Mucosa of rectum (tissue), 2 donors: Measurements from ENCODE around the gene SPACA7.

Experiments
- H3K27ac ChIP-seq, 2 donors: one replicate each; pipeline ENCODE4 v1.7.0; 2013; ENCODE audit warnings: inconsistent platforms in 2 of 2, low read depth in 2 of 2, low read length in 2 of 2
- H3K27me3 ChIP-seq, 2 donors: one replicate each; pipeline ENCODE4 v1.7.0; 2013; ENCODE audit warnings: low read length in 2 of 2; ENCODE audit not compliant: control insufficient read depth in 2 of 2, insufficient read depth in 2 of 2
- H3K36me3 ChIP-seq, 2 donors: one replicate each; pipeline ENCODE4 v1.7.0; 2013; ENCODE audit warnings: low read length in 2 of 2; ENCODE audit not compliant: control insufficient read depth in 2 of 2, insufficient read depth in 2 of 2
- H3K4me1 ChIP-seq, 2 donors: one replicate each; pipeline ENCODE4 v1.7.0; 2013; ENCODE audit warnings: low read length in 2 of 2, mild to moderate bottlenecking in 1 of 2; ENCODE audit not compliant: control insufficient read depth in 2 of 2, insufficient read depth in 2 of 2
- H3K4me3 ChIP-seq, 2 donors: one replicate each; pipeline ENCODE4 v1.7.0; 2013; ENCODE audit warnings: low read length in 2 of 2
- H3K9ac ChIP-seq, 2 donors: one replicate each; pipeline ENCODE4 v1.7.0; 2013; ENCODE audit warnings: low read length in 2 of 2, low read depth in 1 of 2, mild to moderate bottlenecking in 1 of 2
- H3K9me3 ChIP-seq, 2 donors: one replicate each; pipeline ENCODE4 v1.7.0; 2013; ENCODE audit warnings: low read length in 2 of 2; ENCODE audit not compliant: control insufficient read depth in 2 of 2
- donor health status: healthy.
- donor health status: Normal muscosa, but diverticular disease.

SPACA7 gene

GRCh38 chr13:112438515-112438914 lies 62.4 kb downstream of the SPACA7 start:
- Histone ChIP-seq H3K36me3 (no peaks in the 10 kb centered on the region), H3K9ac (no peak overlapping the region), H3K4me3 (no peak overlapping the region), H3K4me1 (no peaks in the 10 kb centered on the region), H3K27ac (no peak overlapping the region), H3K9me3 (no peaks in the 10 kb centered on the region), H3K27me3 (peaks cover under 1 to 11% of the 10 kb centered on the region in 2 donors)

- Histone ChIP-seq H3K27me3 (peaks cover 5 to 21% of the 10 kb centered on the region in 2 donors), H3K27ac (no peak overlapping the region), H3K36me3 (no peaks in the 10 kb centered on the region), H3K9me3 (no peaks in the 10 kb centered on the region), H3K4me1 (no peaks in the 10 kb centered on the region), H3K9ac (no peak overlapping the region), H3K4me3 (no peak overlapping the region)
Measured at GRCh38 chr13:112441226-112441625, 65.1 kb downstream of the SPACA7 start.

GRCh38 chr13:112441779-112442310 lies 65.7 kb downstream of the SPACA7 start:
- no peaks in the 10 kb centered on the region for H3K36me3 ChIP-seq
- H3K9ac ChIP-seq: no peak overlapping the region
- H3K4me1 ChIP-seq: no peaks in the 10 kb centered on the region
- H3K27ac ChIP-seq: no peak overlapping the region
- no peak overlapping the region for H3K4me3 ChIP-seq
- H3K27me3 ChIP-seq: peaks cover 5 to 21% of the 10 kb centered on the region in 2 donors
- no peaks in the 10 kb centered on the region for H3K9me3 ChIP-seq

- H3K9ac ChIP-seq: no peak overlapping the region
- no peaks in the 10 kb centered on the region for H3K4me1 ChIP-seq
- H3K4me3 ChIP-seq: no peak overlapping the region
- H3K9me3 ChIP-seq: no peaks in the 10 kb centered on the region
- H3K36me3 ChIP-seq: no peaks in the 10 kb centered on the region
- no peak overlapping the region for H3K27ac ChIP-seq
- peaks cover 6 to 21% of the 10 kb centered on the region in 2 donors for H3K27me3 ChIP-seq
Measured at GRCh38 chr13:112442483-112443090, 66.4 kb downstream of the SPACA7 start.

- Histone ChIP-seq H3K27me3 (peaks cover 6 to 21% of the 10 kb centered on the region in 2 donors), H3K9me3 (no peaks in the 10 kb centered on the region), H3K36me3 (no peaks in the 10 kb centered on the region), H3K4me1 (no peaks in the 10 kb centered on the region), H3K27ac (no peak overlapping the region), H3K4me3 (no peak overlapping the region), H3K9ac (no peak overlapping the region)
Measured at GRCh38 chr13:112443191-112443994, 67.2 kb downstream of the SPACA7 start.

GRCh38 chr13:112443995-112444311 lies 67.8 kb downstream of the SPACA7 start:
- Histone ChIP-seq H3K4me1 (no peaks in the 10 kb centered on the region), H3K9ac (no peak overlapping the region), H3K27ac (no peak overlapping the region), H3K4me3 (no peak overlapping the region), H3K27me3 (peaks cover 6 to 21% of the 10 kb centered on the region in 2 donors), H3K36me3 (no peaks in the 10 kb centered on the region), H3K9me3 (no peaks in the 10 kb centered on the region)

GRCh38 chr13:112444416-112445399 lies 68.6 kb downstream of the SPACA7 start:
- H3K27ac ChIP-seq: no peak overlapping the region
- H3K4me3 ChIP-seq: no peak overlapping the region
- no peaks in the 10 kb centered on the region for H3K36me3 ChIP-seq
- H3K9ac ChIP-seq: no peak overlapping the region
- no peaks in the 10 kb centered on the region for H3K4me1 ChIP-seq
- no peaks in the 10 kb centered on the region for H3K9me3 ChIP-seq
- H3K27me3 ChIP-seq: peaks cover 6 to 21% of the 10 kb centered on the region in 2 donors

- Histone ChIP-seq H3K9ac (no peak overlapping the region), H3K27me3 (peaks cover 6 to 21% of the 10 kb centered on the region in 2 donors)
Measured at GRCh38 chr13:112445411-112446271, 69.5 kb downstream of the SPACA7 start.

GRCh38 chr13:112446347-112446861 lies 70.2 kb downstream of the SPACA7 start:
- peaks cover 6 to 21% of the 10 kb centered on the region in 2 donors for H3K27me3 ChIP-seq
- no peak overlapping the region for H3K27ac ChIP-seq
- H3K4me3 ChIP-seq: no peak overlapping the region
- H3K9ac ChIP-seq: no peak overlapping the region
- H3K4me1 ChIP-seq: no peaks in the 10 kb centered on the region
- H3K36me3 ChIP-seq: no peaks in the 10 kb centered on the region
- H3K9me3 ChIP-seq: no peaks in the 10 kb centered on the region

More at GRCh38 chr13:112445411-112446271, 69.5 kb downstream of the SPACA7 start:
- no peak overlapping the region for H3K27ac ChIP-seq
- H3K4me1 ChIP-seq: no peaks in the 10 kb centered on the region
- H3K4me3 ChIP-seq: no peak overlapping the region
- H3K9me3 ChIP-seq: no peaks in the 10 kb centered on the region
- H3K36me3 ChIP-seq: no peaks in the 10 kb centered on the region
